ENCODE data around the gene EIF5B. TPM values are rescaled to one million over a fixed set of nuclear protein-coding genes. Genes with fewer than 3 reads are reported as not detected.

EIF5B gene
- total and polyA plus RNA-seq, 3 experiments from 2014 or later, result 18.1 to 96.2 (median 82.8) TPM

GRCh38 chr2:99403524-99403923, 66.3 kb downstream of the EIF5B start:
- Mint-ChIP-seq H3K27me3 (no peaks in the 10 kb centered on the region), H3K36me3 (peaks cover 3 to 86% (median 20%) of the 10 kb centered on the region in 3 donors), H3K4me3 (no peak overlapping the region), H3K4me1 (peaks cover 3 to 13% (median 8%) of the 10 kb centered on the region in 3 donors), H3K9me3 (no peaks in the 10 kb centered on the region), H3K27ac (peak overlapping the region in 5 of 8 donors; percentile 5 to 66 (median 37))
- POLR2A ChIA-PET, result no interaction called here
- Histone ChIP-seq H3K4me3 (ENCODE audit: low read length) (no peak overlapping the region), H3K36me3 (ENCODE audit: insufficient read depth, low read length) (peaks cover 27% of the 10 kb centered on the region), H3K27me3 (ENCODE audit: insufficient read depth, low read length, poor library complexity, severe bottlenecking) (no peaks in the 10 kb centered on the region), H3K27ac (ENCODE audit: low read depth, low read length) (no peak overlapping the region), H3K9me3 (ENCODE audit: low read length) (no peaks in the 10 kb centered on the region), H3K4me1 (ENCODE audit: insufficient read depth, low read length) (no peaks in the 10 kb centered on the region)
- DNase-seq, result no peak
- CTCF ChIA-PET, result no interaction called here

GRCh38 chr2:99404039-99404796, 67.0 kb downstream of the EIF5B start:
- peaks cover 1 to 83% (median 18%) of the 10 kb centered on the region in 3 donors for H3K36me3 Mint-ChIP-seq
- Histone ChIP-seq H3K9me3 (ENCODE audit: low read length) (no peaks in the 10 kb centered on the region), H3K4me3 (ENCODE audit: low read length) (no peak overlapping the region), H3K27ac (ENCODE audit: low read depth, low read length) (no peak overlapping the region), H3K27me3 (ENCODE audit: insufficient read depth, low read length, poor library complexity, severe bottlenecking) (no peaks in the 10 kb centered on the region), H3K36me3 (ENCODE audit: insufficient read depth, low read length) (peaks cover 22% of the 10 kb centered on the region), H3K4me1 (ENCODE audit: insufficient read depth, low read length) (no peaks in the 10 kb centered on the region)
- H3K4me3 Mint-ChIP-seq, result no peak overlapping the region
- no peak for DNase-seq
- peaks cover 3 to 13% (median 8%) of the 10 kb centered on the region in 3 donors for H3K4me1 Mint-ChIP-seq
- ChIA-PET CTCF (no interaction called here), POLR2A (no interaction called here)
- H3K27ac Mint-ChIP-seq, result peak overlapping the region in 5 of 8 donors; percentile 13 to 71 (median 56)
- no peaks in the 10 kb centered on the region for H3K9me3 Mint-ChIP-seq
- no peaks in the 10 kb centered on the region for H3K27me3 Mint-ChIP-seq

- H3K4me3 Mint-ChIP-seq, result no peak overlapping the region
- peaks cover 0 to 81% (median 14%) of the 10 kb centered on the region in 3 donors for H3K36me3 Mint-ChIP-seq
- no peaks in the 10 kb centered on the region for H3K27me3 Mint-ChIP-seq
- peaks cover 17% of the 10 kb centered on the region for H3K36me3 ChIP-seq (ENCODE audit: insufficient read depth, low read length)
- H3K4me3 ChIP-seq (ENCODE audit: low read length), result no peak overlapping the region
- no peaks in the 10 kb centered on the region for H3K27me3 ChIP-seq (ENCODE audit: insufficient read depth, low read length, poor library complexity, severe bottlenecking)
- no peaks in the 10 kb centered on the region for H3K9me3 ChIP-seq (ENCODE audit: low read length)
- peak overlapping the region in 5 of 8 donors; percentile 13 to 71 (median 56) for H3K27ac Mint-ChIP-seq
- no peak overlapping the region for H3K27ac ChIP-seq (ENCODE audit: low read depth, low read length)
- DNase-seq, result no peak
- ChIA-PET CTCF (interaction anchor here (1.4 kb wide), 1 partner anchor 11 kb away, joined by 3 read pairs; no protein-coding TSS in a partner anchor), POLR2A (no interaction called here)
- peaks cover 3 to 13% (median 8%) of the 10 kb centered on the region in 3 donors for H3K4me1 Mint-ChIP-seq
- H3K9me3 Mint-ChIP-seq, result no peaks in the 10 kb centered on the region
- H3K4me1 ChIP-seq (ENCODE audit: insufficient read depth, low read length), result no peaks in the 10 kb centered on the region
Measured at GRCh38 chr2:99404797-99405669, 67.8 kb downstream of the EIF5B start.

- peaks cover 16% of the 10 kb centered on the region for H3K36me3 ChIP-seq (ENCODE audit: insufficient read depth, low read length)
- DNase-seq, result no peak
- H3K4me3 Mint-ChIP-seq, result no peak overlapping the region
- H3K27me3 Mint-ChIP-seq, result no peaks in the 10 kb centered on the region
- peaks cover 0 to 81% (median 16%) of the 10 kb centered on the region in 3 donors for H3K36me3 Mint-ChIP-seq
- H3K27ac Mint-ChIP-seq, result peak overlapping the region in 3 of 8 donors; percentile 6 to 54 (median 17)
- peaks cover 3 to 13% (median 8%) of the 10 kb centered on the region in 3 donors for H3K4me1 Mint-ChIP-seq
- no peaks in the 10 kb centered on the region for H3K4me1 ChIP-seq (ENCODE audit: insufficient read depth, low read length)
- H3K9me3 ChIP-seq (ENCODE audit: low read length), result no peaks in the 10 kb centered on the region
- ChIA-PET CTCF (interaction anchor here (1.4 kb wide), 1 partner anchor 12 kb away, joined by 3 read pairs; no protein-coding TSS in a partner anchor), POLR2A (no interaction called here)
- H3K27ac ChIP-seq (ENCODE audit: low read depth, low read length), result no peak overlapping the region
- no peaks in the 10 kb centered on the region for H3K27me3 ChIP-seq (ENCODE audit: insufficient read depth, low read length, poor library complexity, severe bottlenecking)
- no peak overlapping the region for H3K4me3 ChIP-seq (ENCODE audit: low read length)
- no peaks in the 10 kb centered on the region for H3K9me3 Mint-ChIP-seq
Measured at GRCh38 chr2:99406137-99406536, 68.9 kb downstream of the EIF5B start.

GRCh38 chr2:99410276-99410675, 73.1 kb downstream of the EIF5B start:
- peak overlapping the region in 3 of 8 donors; percentile 9 to 73 (median 42) for H3K27ac Mint-ChIP-seq
- Histone ChIP-seq H3K27me3 (ENCODE audit: insufficient read depth, low read length, poor library complexity, severe bottlenecking) (no peaks in the 10 kb centered on the region), H3K9me3 (ENCODE audit: low read length) (no peaks in the 10 kb centered on the region), H3K36me3 (ENCODE audit: insufficient read depth, low read length) (peaks cover 18% of the 10 kb centered on the region), H3K27ac (ENCODE audit: low read depth, low read length) (no peak overlapping the region), H3K4me3 (ENCODE audit: low read length) (no peak overlapping the region), H3K4me1 (ENCODE audit: insufficient read depth, low read length) (no peaks in the 10 kb centered on the region)
- no peaks in the 10 kb centered on the region for H3K27me3 Mint-ChIP-seq
- ChIA-PET CTCF (no interaction called here), POLR2A (no interaction called here)
- no peaks in the 10 kb centered on the region for H3K9me3 Mint-ChIP-seq
- peaks cover 0 to 79% (median 10%) of the 10 kb centered on the region in 3 donors for H3K36me3 Mint-ChIP-seq
- no peak overlapping the region for H3K4me3 Mint-ChIP-seq
- DNase-seq, result no peak
- H3K4me1 Mint-ChIP-seq, result no peaks in the 10 kb centered on the region

GRCh38 chr2:99414566-99414965, 77.4 kb downstream of the EIF5B start:
- peak overlapping the region in 4 of 8 donors; percentile 1 to 76 (median 54) for H3K27ac Mint-ChIP-seq
- ChIA-PET POLR2A (no interaction called here), CTCF (no interaction called here)
- Histone ChIP-seq H3K9me3 (ENCODE audit: low read length) (no peaks in the 10 kb centered on the region), H3K4me3 (ENCODE audit: low read length) (no peak overlapping the region), H3K4me1 (ENCODE audit: insufficient read depth, low read length) (no peaks in the 10 kb centered on the region), H3K27me3 (ENCODE audit: insufficient read depth, low read length, poor library complexity, severe bottlenecking) (no peaks in the 10 kb centered on the region), H3K36me3 (ENCODE audit: insufficient read depth, low read length) (peaks cover 32% of the 10 kb centered on the region), H3K27ac (ENCODE audit: low read depth, low read length) (no peak overlapping the region)
- H3K9me3 Mint-ChIP-seq, result no peaks in the 10 kb centered on the region
- H3K4me1 Mint-ChIP-seq, result no peaks in the 10 kb centered on the region
- H3K36me3 Mint-ChIP-seq, result peaks cover 0 to 89% (median 19%) of the 10 kb centered on the region in 3 donors
- H3K4me3 Mint-ChIP-seq, result no peak overlapping the region
- no peak for DNase-seq
- no peaks in the 10 kb centered on the region for H3K27me3 Mint-ChIP-seq

GRCh38 chr2:99417396-99417795, 80.2 kb downstream of the EIF5B start:
- H3K27ac Mint-ChIP-seq, result peak overlapping the region in 2 of 8 donors; percentile 15 to 50
- H3K9me3 Mint-ChIP-seq, result no peaks in the 10 kb centered on the region
- H3K4me1 Mint-ChIP-seq, result no peaks in the 10 kb centered on the region
- no peak overlapping the region for H3K4me3 ChIP-seq (ENCODE audit: low read length)
- no peaks in the 10 kb centered on the region for H3K27me3 ChIP-seq (ENCODE audit: insufficient read depth, low read length, poor library complexity, severe bottlenecking)
- ChIA-PET CTCF (no interaction called here), POLR2A (no interaction called here)
- H3K36me3 Mint-ChIP-seq, result peaks cover 0 to 95% (median 18%) of the 10 kb centered on the region in 3 donors
- H3K9me3 ChIP-seq (ENCODE audit: low read length), result no peaks in the 10 kb centered on the region
- no peak for DNase-seq
- peaks cover 36% of the 10 kb centered on the region for H3K36me3 ChIP-seq (ENCODE audit: insufficient read depth, low read length)
- H3K4me1 ChIP-seq (ENCODE audit: insufficient read depth, low read length), result no peaks in the 10 kb centered on the region
- H3K27ac ChIP-seq (ENCODE audit: low read depth, low read length), result no peak overlapping the region
- no peaks in the 10 kb centered on the region for H3K27me3 Mint-ChIP-seq
- no peak overlapping the region for H3K4me3 Mint-ChIP-seq

GRCh38 chr2:99420031-99420430, 82.8 kb downstream of the EIF5B start:
- Mint-ChIP-seq H3K36me3 (peaks cover 0 to 90% (median 15%) of the 10 kb centered on the region in 3 donors), H3K27me3 (no peaks in the 10 kb centered on the region), H3K9me3 (no peaks in the 10 kb centered on the region), H3K27ac (peak overlapping the region in 3 of 8 donors; percentile 13 to 71 (median 56)), H3K4me1 (no peaks in the 10 kb centered on the region), H3K4me3 (no peak overlapping the region)
- H3K27me3 ChIP-seq (ENCODE audit: insufficient read depth, low read length, poor library complexity, severe bottlenecking), result no peaks in the 10 kb centered on the region
- H3K9me3 ChIP-seq (ENCODE audit: low read length), result no peaks in the 10 kb centered on the region
- no peak overlapping the region for H3K27ac ChIP-seq (ENCODE audit: low read depth, low read length)
- POLR2A ChIA-PET, result no interaction called here
- H3K4me1 ChIP-seq (ENCODE audit: insufficient read depth, low read length), result no peaks in the 10 kb centered on the region
- CTCF ChIA-PET, result no interaction called here
- no peak overlapping the region for H3K4me3 ChIP-seq (ENCODE audit: low read length)
- no peak for DNase-seq
- H3K36me3 ChIP-seq (ENCODE audit: insufficient read depth, low read length), result peaks cover 47% of the 10 kb centered on the region
